DOHH2 (cell line): Measurements from ENCODE around the gene CORO6.

ENCODE experiments used
- H3F3A ChIP-seq: fragments of 200-600 bp; sonication (generic), shearing (Covaris generic); 2 replicates; pipeline ENCODE4 v1.6.0; 2016; ENCODE audit warnings: antibody characterized with exemption, mild to moderate bottlenecking; ENCODE audit not compliant: control insufficient read depth, insufficient read depth
- H3K27ac ChIP-seq: fragments of 200-600 bp; sonication (generic); 2 replicates; pipeline ENCODE4 v1.5.1; 2014; ENCODE audit warnings: low read depth, mild to moderate bottlenecking, low read length, moderate library complexity
- H3K27me3 ChIP-seq: fragments of 200-600 bp; sonication (generic); 2 replicates; pipeline ENCODE4 v1.6.1; 2014; ENCODE audit warnings: mild to moderate bottlenecking, low read length, mixed read lengths; ENCODE audit not compliant: control insufficient read depth
- H3K36me3 ChIP-seq: fragments of 200-600 bp; sonication (generic); 2 replicates; pipeline ENCODE4 v1.6.1; 2014; ENCODE audit warnings: mild to moderate bottlenecking, low read length, moderate library complexity, mixed read lengths; ENCODE audit not compliant: control insufficient read depth
- H3K4me1 ChIP-seq: fragments of 200-600 bp; sonication (generic); 2 replicates; pipeline ENCODE4 v1.6.1; 2014; ENCODE audit warnings: mild to moderate bottlenecking, low read length, mixed read lengths; ENCODE audit not compliant: control insufficient read depth
- H3K4me2 ChIP-seq: fragments of 200-600 bp; sonication (generic); 2 replicates; pipeline ENCODE4 v1.6.0; 2014; ENCODE audit warnings: mild to moderate bottlenecking, low read length, moderate library complexity
- H3K4me3 ChIP-seq: fragments of 200-600 bp; sonication (generic); 2 replicates; pipeline ENCODE4 v1.5.1; 2014; ENCODE audit warnings: mild to moderate bottlenecking, low read length, mixed read lengths
- H3K79me2 ChIP-seq: fragments of 200-600 bp; sonication (generic); 2 replicates; pipeline ENCODE4 v1.6.1; 2014; ENCODE audit warnings: mild to moderate bottlenecking, low read length, mixed read lengths; ENCODE audit not compliant: control insufficient read depth
- H3K9me2 ChIP-seq: fragments of 200-600 bp; sonication (generic); replicated peaks from 2 replicates; pipeline ENCODE4 v1.6.1; 2014; ENCODE audit warnings: mild to moderate bottlenecking, low read length, mixed read lengths; ENCODE audit not compliant: control insufficient read depth
- H3K9me3 ChIP-seq: fragments of 200-600 bp; sonication (generic); 2 replicates; pipeline ENCODE4 v1.6.1; 2014; ENCODE audit warnings: antibody characterized with exemption, low read length, mixed read lengths; ENCODE audit not compliant: control insufficient read depth, insufficient read depth
- H4K20me1 ChIP-seq: fragments of 200-600 bp; sonication (generic); 2 replicates; pipeline ENCODE4 v1.6.0; 2014; ENCODE audit warnings: low read depth, mild to moderate bottlenecking, antibody characterized with exemption, low read length, moderate library complexity; ENCODE audit not compliant: control insufficient read depth, insufficient read depth
- CTCF ChIP-seq: fragments of 200-600 bp; sonication (generic); IDR thresholded peaks from one replicate; pipeline ENCODE4 v1.5.1; 2014; ENCODE audit warnings: antibody characterized with exemption, mild to moderate bottlenecking, low read depth, low read length; ENCODE audit not compliant: poor library complexity, severe bottlenecking
- EZH2phosphoT487 ChIP-seq: fragments of 200-600 bp; sonication (generic); IDR thresholded peaks from 2 replicates; pipeline ENCODE4 v1.6.1; 2017; ENCODE audit warnings: borderline replicate concordance, mild to moderate bottlenecking, antibody characterized with exemption, low read length, moderate library complexity, mixed read lengths

CORO6 gene

GRCh38 chr17:29618272-29619065 lies 4.2 kb downstream of the CORO6 start:
- H3K9me2 ChIP-seq = no peaks in the 10 kb centered on the region
- H3K4me3 ChIP-seq = peak overlapping the region; percentile 69
- H3K9me3 ChIP-seq = no peaks in the 10 kb centered on the region
- H3K36me3 ChIP-seq = no peaks in the 10 kb centered on the region
- H3K79me2 ChIP-seq = no peaks in the 10 kb centered on the region
- TF ChIP-seq CTCF (peak; percentile 5), EZH2phosphoT487 (no peak)
- peaks cover 17% of the 10 kb centered on the region for H4K20me1 ChIP-seq
- peaks cover 13% of the 10 kb centered on the region for H3K27me3 ChIP-seq
- H3F3A ChIP-seq = peaks cover 5% of the 10 kb centered on the region
- H3K27ac ChIP-seq = no peak overlapping the region
- peaks cover 62% of the 10 kb centered on the region for H3K4me1 ChIP-seq
- H3K4me2 ChIP-seq = peak overlapping the region; percentile 78

- H3K4me3 ChIP-seq = peak overlapping the region; percentile 69
- H3K27me3 ChIP-seq = peaks cover 13% of the 10 kb centered on the region
- peak overlapping the region; percentile 44 for H3K27ac ChIP-seq
- peaks cover 17% of the 10 kb centered on the region for H4K20me1 ChIP-seq
- H3K9me3 ChIP-seq = no peaks in the 10 kb centered on the region
- H3K4me2 ChIP-seq = peak overlapping the region; percentile 78
- TF ChIP-seq CTCF (peak; percentile 81), EZH2phosphoT487 (no peak)
- H3K36me3 ChIP-seq = peaks cover 4% of the 10 kb centered on the region; the same call in 1 of the 2 replicates
- no peaks in the 10 kb centered on the region for H3K79me2 ChIP-seq
- H3K4me1 ChIP-seq = peaks cover 60% of the 10 kb centered on the region
- peaks cover 3% of the 10 kb centered on the region for H3F3A ChIP-seq
- no peaks in the 10 kb centered on the region for H3K9me2 ChIP-seq
Measured at GRCh38 chr17:29617481-29618271, 5.0 kb downstream of the CORO6 start.

- peak overlapping the region; percentile 44; the same call in 1 of the 2 replicates for H3K27ac ChIP-seq
- TF ChIP-seq EZH2phosphoT487 (no peak), CTCF (peak; percentile 95)
- H3K9me2 ChIP-seq = no peaks in the 10 kb centered on the region
Measured at GRCh38 chr17:29617125-29617480, 5.6 kb downstream of the CORO6 start.

More at GRCh38 chr17:29617125-29617480, 5.6 kb downstream of the CORO6 start:
- Histone ChIP-seq H3K4me3 (peak overlapping the region; percentile 69), H3K27me3 (peaks cover 13% of the 10 kb centered on the region), H3K79me2 (no peaks in the 10 kb centered on the region), H3K4me1 (peaks cover 55% of the 10 kb centered on the region), H4K20me1 (peaks cover 17% of the 10 kb centered on the region), H3K9me3 (no peaks in the 10 kb centered on the region), H3K36me3 (peaks cover 4% of the 10 kb centered on the region; the same call in 1 of the 2 replicates), H3F3A (peaks cover 3% of the 10 kb centered on the region), H3K4me2 (peak overlapping the region; percentile 78)
